ENCODE results near the gene ACAD11.
"Not testable (repeated sequence)": the region's sequence is repeated elsewhere in the genome, so short reads cannot be mapped to it uniquely, and the experiment has no call there.

ACAD11 gene

GRCh38 chr3:132641837-132642538 lies 17.6 kb downstream of the ACAD11 start:
- Mint-ChIP-seq H3K4me1 (peaks cover 5% of the 10 kb centered on the region), H3K36me3 (ENCODE audit: insufficient read depth) (peaks cover 14% of the 10 kb centered on the region), H3K4me3 (no peak overlapping the region), H3K27ac (ENCODE audit: low read depth) (no peak overlapping the region), H3K9me3 (no peaks in the 10 kb centered on the region), H3K27me3 (no peaks in the 10 kb centered on the region)
- DNase-seq (ENCODE audit: low spot score in 2 of 2) (no peak), ATAC-seq (replicated peaks; ENCODE audit: extremely low read depth, poor library complexity, severe bottlenecking) (no peak)

DNA sequence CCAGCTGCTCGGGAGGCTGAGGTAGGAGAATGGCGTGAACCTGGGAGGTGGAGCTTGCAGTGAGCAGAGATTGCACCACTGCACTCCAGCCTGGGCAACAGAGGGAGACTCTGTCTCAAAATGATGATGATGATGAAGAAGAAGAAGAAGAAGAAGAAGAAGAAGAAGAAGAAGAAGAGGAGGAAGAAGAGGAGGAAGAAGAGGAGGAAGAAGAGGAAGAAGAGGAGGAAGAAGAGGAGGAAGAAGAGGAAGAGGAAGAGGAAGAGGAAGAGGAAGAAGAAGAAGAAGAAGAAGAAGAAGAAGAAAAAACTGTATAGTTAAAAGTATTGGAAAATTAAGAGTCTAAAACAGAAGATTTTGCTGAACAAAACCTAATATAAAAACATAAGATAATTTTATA lies 18.2 kb downstream of the ACAD11 start:
- not testable (repeated sequence) for H3K27ac Mint-ChIP-seq (ENCODE audit: low read depth); H3K9me3 Mint-ChIP-seq; DNase-seq (ENCODE audit: low spot score in 2 of 2); ATAC-seq (replicated peaks; ENCODE audit: extremely low read depth, poor library complexity, severe bottlenecking); H3K4me1 Mint-ChIP-seq; H3K27me3 Mint-ChIP-seq; H3K4me3 Mint-ChIP-seq
- peaks cover 14% of the 10 kb centered on the region for H3K36me3 Mint-ChIP-seq (ENCODE audit: insufficient read depth)

DNA sequence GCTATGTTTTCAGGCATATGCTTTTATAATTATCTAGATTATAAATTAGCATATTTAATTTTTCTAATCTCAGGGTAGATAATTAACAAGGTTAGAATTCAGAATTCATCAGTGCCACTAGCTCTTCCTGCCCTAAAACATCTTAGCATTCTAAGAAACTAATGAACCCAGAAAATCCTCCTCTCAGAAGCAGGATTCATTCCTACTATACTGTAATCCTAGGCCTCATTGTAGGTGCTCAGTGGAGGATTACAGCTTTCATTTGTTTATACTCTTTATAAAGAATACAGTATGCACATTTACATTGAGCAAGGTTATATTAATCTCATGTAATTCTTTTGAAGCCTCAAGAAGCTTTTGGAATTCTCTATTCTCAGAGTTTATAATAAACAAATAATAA lies 20.9 kb downstream of the ACAD11 start:
- no peak for DNase-seq (ENCODE audit: low spot score in 2 of 2)
- Mint-ChIP-seq H3K27me3 (no peaks in the 10 kb centered on the region), H3K9me3 (no peaks in the 10 kb centered on the region), H3K4me1 (no peaks in the 10 kb centered on the region), H3K4me3 (no peak overlapping the region), H3K36me3 (ENCODE audit: insufficient read depth) (peaks cover 17% of the 10 kb centered on the region), H3K27ac (ENCODE audit: low read depth) (no peak overlapping the region)
- ATAC-seq (replicated peaks; ENCODE audit: extremely low read depth, poor library complexity, severe bottlenecking): no peak

- H3K9me3 Mint-ChIP-seq: no peaks in the 10 kb centered on the region
- peaks cover 20% of the 10 kb centered on the region for H3K36me3 Mint-ChIP-seq (ENCODE audit: insufficient read depth)
- no peak overlapping the region for H3K27ac Mint-ChIP-seq (ENCODE audit: low read depth)
- no peaks in the 10 kb centered on the region for H3K4me1 Mint-ChIP-seq
- no peak for ATAC-seq (replicated peaks; ENCODE audit: extremely low read depth, poor library complexity, severe bottlenecking)
- no peaks in the 10 kb centered on the region for H3K27me3 Mint-ChIP-seq
- no peak overlapping the region for H3K4me3 Mint-ChIP-seq
- DNase-seq (ENCODE audit: low spot score in 2 of 2): no peak
Measured at GRCh38 chr3:132637590-132637989, 22.0 kb downstream of the ACAD11 start.

DNA sequence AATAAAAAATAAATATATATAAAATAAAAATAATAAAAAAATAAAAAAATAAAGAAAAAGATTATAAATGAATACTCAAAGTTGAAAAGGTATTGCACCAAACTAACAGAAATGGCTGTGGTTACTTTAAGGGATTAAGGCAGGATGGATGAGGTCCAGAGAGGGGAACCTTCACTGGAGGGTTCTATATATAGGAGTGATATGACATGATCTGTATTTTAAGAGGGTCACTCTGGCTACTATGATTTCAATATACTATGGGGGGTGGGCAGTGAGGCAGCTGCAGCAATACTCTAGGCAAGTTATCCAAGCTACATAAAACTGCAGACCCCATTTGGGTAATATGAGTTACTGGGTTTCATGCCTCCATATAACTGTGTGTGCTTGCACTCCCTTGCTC lies 24.6 kb downstream of the ACAD11 start:
- H3K4me3 Mint-ChIP-seq: no peak overlapping the region
- ATAC-seq (replicated peaks; ENCODE audit: extremely low read depth, poor library complexity, severe bottlenecking) (no peak), DNase-seq (ENCODE audit: low spot score in 2 of 2) (no peak)
- no peaks in the 10 kb centered on the region for H3K27me3 Mint-ChIP-seq
- no peak overlapping the region for H3K27ac Mint-ChIP-seq (ENCODE audit: low read depth)
- H3K36me3 Mint-ChIP-seq (ENCODE audit: insufficient read depth): peaks cover 20% of the 10 kb centered on the region
- H3K4me1 Mint-ChIP-seq: no peaks in the 10 kb centered on the region
- H3K9me3 Mint-ChIP-seq: no peaks in the 10 kb centered on the region

DNA sequence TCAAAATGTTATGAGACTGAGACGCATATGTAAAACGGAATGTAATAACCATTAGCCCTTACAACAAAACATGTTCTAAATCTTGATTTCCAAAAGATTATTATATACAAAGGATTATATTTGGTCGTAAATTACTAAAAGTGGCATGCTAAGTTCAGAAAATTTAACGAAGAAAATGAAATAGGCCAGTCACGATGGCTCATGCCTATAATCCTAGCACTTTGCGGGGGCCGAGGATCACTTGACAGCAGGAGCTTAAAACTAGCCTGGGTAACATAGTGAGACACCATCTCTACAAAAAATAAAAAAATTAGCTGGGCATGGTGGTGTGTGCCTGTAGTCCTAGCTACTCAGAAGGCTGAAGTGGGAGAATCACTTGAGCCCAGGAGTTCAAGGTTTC lies 29.0 kb downstream of the ACAD11 start:
- Mint-ChIP-seq H3K4me3 (no peak overlapping the region), H3K9me3 (no peaks in the 10 kb centered on the region), H3K27ac (ENCODE audit: low read depth) (no peak overlapping the region), H3K4me1 (no peaks in the 10 kb centered on the region), H3K36me3 (ENCODE audit: insufficient read depth) (peaks cover 19% of the 10 kb centered on the region), H3K27me3 (no peaks in the 10 kb centered on the region)
- ATAC-seq (replicated peaks; ENCODE audit: extremely low read depth, poor library complexity, severe bottlenecking) (no peak), DNase-seq (ENCODE audit: low spot score in 2 of 2) (no peak)

DNA sequence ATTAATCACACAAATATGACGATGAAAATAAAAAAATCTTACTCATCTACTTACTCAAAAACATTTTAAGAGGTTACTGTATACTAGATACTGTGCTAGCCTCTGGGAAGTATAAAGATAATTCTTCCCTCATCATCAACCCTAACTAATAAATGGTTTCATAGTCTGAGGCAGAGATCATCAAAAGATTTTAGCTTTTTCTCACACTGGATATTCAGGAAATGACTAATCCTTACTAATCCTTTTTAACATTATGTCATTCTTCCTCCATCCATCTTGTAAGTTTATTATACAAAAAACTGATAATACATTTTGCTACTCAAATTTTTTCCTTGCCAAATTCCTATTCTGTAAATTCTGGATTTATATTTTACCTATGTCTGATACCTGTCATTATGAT lies 29.7 kb downstream of the ACAD11 start:
- Mint-ChIP-seq H3K4me3 (no peak overlapping the region), H3K27ac (ENCODE audit: low read depth) (no peak overlapping the region), H3K27me3 (no peaks in the 10 kb centered on the region), H3K36me3 (ENCODE audit: insufficient read depth) (peaks cover 17% of the 10 kb centered on the region), H3K9me3 (no peaks in the 10 kb centered on the region), H3K4me1 (no peaks in the 10 kb centered on the region)
- DNase-seq (ENCODE audit: low spot score in 2 of 2): no peak
- no peak for ATAC-seq (replicated peaks; ENCODE audit: extremely low read depth, poor library complexity, severe bottlenecking)

DNA sequence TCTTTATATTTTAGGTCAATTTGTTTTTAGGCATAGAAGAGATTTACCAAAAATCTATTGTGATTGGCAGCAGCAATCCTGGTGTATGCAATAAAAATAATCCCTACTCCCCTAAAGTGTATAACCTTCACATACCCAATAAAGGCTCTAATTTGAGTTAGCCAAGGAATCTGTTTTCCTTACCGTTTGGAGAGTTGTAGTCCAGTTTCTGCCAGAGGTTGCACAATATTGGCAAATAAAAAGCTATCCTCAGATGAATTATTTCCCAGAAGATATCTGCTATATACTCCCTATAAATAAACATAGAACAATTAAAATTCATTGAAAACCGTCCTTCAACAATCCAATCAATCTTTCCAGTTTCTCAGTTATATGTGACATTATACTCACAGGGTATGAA lies 31.5 kb downstream of the ACAD11 start:
- no peaks in the 10 kb centered on the region for H3K4me1 Mint-ChIP-seq
- peaks cover 17% of the 10 kb centered on the region for H3K36me3 Mint-ChIP-seq (ENCODE audit: insufficient read depth)
- no peaks in the 10 kb centered on the region for H3K27me3 Mint-ChIP-seq
- DNase-seq (ENCODE audit: low spot score in 2 of 2) (no peak), ATAC-seq (replicated peaks; ENCODE audit: extremely low read depth, poor library complexity, severe bottlenecking) (no peak)
- H3K4me3 Mint-ChIP-seq: no peak overlapping the region
- no peaks in the 10 kb centered on the region for H3K9me3 Mint-ChIP-seq
- H3K27ac Mint-ChIP-seq (ENCODE audit: low read depth): no peak overlapping the region

GRCh38 chr3:132626955-132627354 lies 32.7 kb downstream of the ACAD11 start:
- ATAC-seq (replicated peaks; ENCODE audit: extremely low read depth, poor library complexity, severe bottlenecking) (no peak), DNase-seq (ENCODE audit: low spot score in 2 of 2) (no peak)
- H3K4me3 Mint-ChIP-seq: no peak overlapping the region
- H3K4me1 Mint-ChIP-seq: no peaks in the 10 kb centered on the region
- H3K27ac Mint-ChIP-seq (ENCODE audit: low read depth): no peak overlapping the region
- peaks cover 15% of the 10 kb centered on the region for H3K36me3 Mint-ChIP-seq (ENCODE audit: insufficient read depth)
- H3K9me3 Mint-ChIP-seq: no peaks in the 10 kb centered on the region
- no peaks in the 10 kb centered on the region for H3K27me3 Mint-ChIP-seq

DNA sequence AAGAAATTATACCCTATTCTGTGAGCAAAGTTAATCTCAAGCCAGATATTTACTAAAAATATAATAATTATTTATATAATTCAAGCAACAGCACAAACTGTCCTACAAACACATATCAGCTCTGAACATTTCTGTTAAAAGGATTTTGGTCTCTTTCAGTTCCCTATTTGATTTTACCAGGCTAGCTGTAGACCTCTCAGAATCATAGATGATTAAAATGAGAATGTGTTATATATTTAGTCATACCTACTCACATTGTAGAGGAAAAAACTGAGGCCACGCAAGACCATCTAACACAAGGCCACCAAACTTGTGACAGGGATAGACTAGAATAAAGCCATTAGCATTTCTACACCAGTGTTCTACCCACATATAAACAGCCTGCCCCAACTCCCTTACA lies 34.0 kb downstream of the ACAD11 start:
- ATAC-seq (replicated peaks; ENCODE audit: extremely low read depth, poor library complexity, severe bottlenecking): no peak
- Mint-ChIP-seq H3K27ac (ENCODE audit: low read depth) (no peak overlapping the region), H3K9me3 (no peaks in the 10 kb centered on the region), H3K36me3 (ENCODE audit: insufficient read depth) (peaks cover 12% of the 10 kb centered on the region), H3K4me3 (no peak overlapping the region), H3K4me1 (peaks cover 6% of the 10 kb centered on the region), H3K27me3 (no peaks in the 10 kb centered on the region)
- DNase-seq (ENCODE audit: low spot score in 2 of 2): no peak

DNA sequence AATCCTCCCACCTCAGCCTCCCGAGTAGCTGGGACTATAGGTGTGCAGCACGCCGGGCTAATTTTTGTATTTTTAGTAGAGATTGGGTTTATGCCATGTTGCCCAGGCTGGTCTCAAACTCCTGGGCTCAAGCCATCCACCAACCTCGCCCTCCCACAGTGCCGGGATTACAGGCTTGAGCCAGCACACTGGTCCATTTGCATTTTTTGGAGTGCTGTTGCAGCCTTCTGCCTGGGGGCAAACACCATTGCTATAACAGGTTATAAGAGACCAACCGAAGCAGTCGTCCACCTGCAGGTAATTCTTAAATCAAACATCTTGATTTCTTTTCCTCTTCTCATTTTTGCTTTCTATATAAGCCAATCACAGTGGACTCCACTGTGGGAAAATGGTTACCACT lies 34.8 kb downstream of the ACAD11 start:
- ATAC-seq (replicated peaks; ENCODE audit: extremely low read depth, poor library complexity, severe bottlenecking) (no peak), DNase-seq (ENCODE audit: low spot score in 2 of 2) (no peak)
- Mint-ChIP-seq H3K27me3 (no peaks in the 10 kb centered on the region), H3K36me3 (ENCODE audit: insufficient read depth) (peaks cover 12% of the 10 kb centered on the region), H3K9me3 (no peaks in the 10 kb centered on the region), H3K4me3 (no peak overlapping the region), H3K27ac (ENCODE audit: low read depth) (no peak overlapping the region), H3K4me1 (peaks cover 7% of the 10 kb centered on the region)

GRCh38 chr3:132623646-132624045 lies 36.0 kb downstream of the ACAD11 start:
- no peak for ATAC-seq (replicated peaks; ENCODE audit: extremely low read depth, poor library complexity, severe bottlenecking)
- Mint-ChIP-seq H3K9me3 (no peaks in the 10 kb centered on the region), H3K36me3 (ENCODE audit: insufficient read depth) (peaks cover 11% of the 10 kb centered on the region), H3K4me1 (peaks cover 7% of the 10 kb centered on the region), H3K4me3 (no peak overlapping the region), H3K27me3 (no peaks in the 10 kb centered on the region), H3K27ac (ENCODE audit: low read depth) (no peak overlapping the region)
- no peak for DNase-seq (ENCODE audit: low spot score in 2 of 2)

DNA sequence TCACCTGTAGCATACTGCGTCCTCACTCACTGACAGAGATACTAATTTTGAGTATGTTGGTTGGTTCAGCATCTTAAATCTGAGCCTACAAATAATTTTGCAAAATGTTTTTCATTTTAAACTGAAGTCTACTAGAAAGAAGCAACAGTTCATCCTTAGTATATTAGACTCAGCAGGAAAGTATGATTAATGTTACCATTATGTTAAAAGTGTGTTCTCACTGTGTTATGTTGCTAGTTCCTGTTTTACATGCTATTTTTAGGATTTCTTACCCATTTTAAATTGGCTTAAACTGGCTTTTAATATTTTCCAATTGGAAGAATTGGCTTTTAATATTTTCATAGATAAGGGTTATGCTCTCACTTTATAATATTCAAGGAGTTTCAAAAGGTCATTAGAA lies 36.8 kb downstream of the ACAD11 start:
- Mint-ChIP-seq H3K27ac (ENCODE audit: low read depth) (no peak overlapping the region), H3K27me3 (no peaks in the 10 kb centered on the region), H3K36me3 (ENCODE audit: insufficient read depth) (peaks cover 10% of the 10 kb centered on the region), H3K4me1 (peaks cover 7% of the 10 kb centered on the region), H3K9me3 (no peaks in the 10 kb centered on the region), H3K4me3 (no peak overlapping the region)
- no peak for ATAC-seq (replicated peaks; ENCODE audit: extremely low read depth, poor library complexity, severe bottlenecking)
- DNase-seq (ENCODE audit: low spot score in 2 of 2): no peak

All from central memory CD8-positive, alpha-beta T cell (primary cell).